GM18951 (cell line): ENCODE measurements around the gene CDC42EP4.

Experiments used
- POLR2A ChIP-seq: IDR thresholded peaks from 4 replicates; pipeline ENCODE4 v1.6.1; 2011; ENCODE audit warnings: mild to moderate bottlenecking; ENCODE audit not compliant: insufficient read length, insufficient read depth; ENCODE audit errors: extremely low read depth
- in situ Hi-C: fragments of 300-500 bp; cut with MboI; formaldehyde crosslinking; loops from one replicate; pipeline ENCODE4 v1.12.0; 2022; ENCODE audit warnings: low sequenced_read_pairs, mixed read lengths, inconsistent platforms; ENCODE audit not compliant: unreplicated experiment

Gene CDC42EP4

DNA sequence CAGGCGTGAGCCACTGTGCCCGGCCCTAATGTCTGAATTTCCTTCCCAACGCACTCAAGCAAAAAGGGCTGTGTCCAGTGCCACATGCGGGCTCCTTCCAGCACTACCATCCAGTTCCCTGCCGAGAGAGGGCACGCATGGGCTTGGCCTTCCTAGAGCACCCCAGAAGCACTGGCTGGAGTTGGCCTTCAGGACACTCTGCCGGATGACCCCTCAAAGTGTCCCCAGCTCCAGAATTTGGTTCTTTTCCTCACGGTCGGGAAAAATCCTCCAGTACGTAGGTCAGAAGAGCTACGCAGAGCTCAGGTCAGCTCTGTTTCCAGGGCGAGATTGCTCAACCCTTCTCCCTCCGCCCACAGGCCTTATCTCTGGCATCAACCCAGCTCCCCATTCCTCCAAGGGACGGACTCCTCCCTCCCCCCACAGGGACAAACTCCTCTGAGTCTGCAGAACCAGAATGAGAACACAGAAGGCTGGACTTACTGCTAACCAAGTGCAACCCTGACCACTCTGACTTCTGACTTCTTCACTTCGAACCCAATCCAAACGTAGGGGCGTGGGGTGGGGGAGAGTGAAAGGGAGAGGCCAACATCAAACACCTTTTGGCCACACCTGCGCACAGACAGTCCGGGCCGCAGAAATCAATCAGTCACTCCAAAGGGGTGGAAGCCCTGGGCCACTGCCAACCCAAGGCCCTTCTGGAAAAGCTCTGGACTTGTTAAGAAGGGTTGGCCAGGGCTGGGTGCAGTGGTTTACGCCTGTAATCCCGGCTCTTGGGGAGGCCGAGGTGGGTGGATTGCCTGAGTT, 3.6 kb downstream of the CDC42EP4 start:
- in situ Hi-C loops = no loop called here
- TF ChIP-seq POLR2A = no peak

DNA sequence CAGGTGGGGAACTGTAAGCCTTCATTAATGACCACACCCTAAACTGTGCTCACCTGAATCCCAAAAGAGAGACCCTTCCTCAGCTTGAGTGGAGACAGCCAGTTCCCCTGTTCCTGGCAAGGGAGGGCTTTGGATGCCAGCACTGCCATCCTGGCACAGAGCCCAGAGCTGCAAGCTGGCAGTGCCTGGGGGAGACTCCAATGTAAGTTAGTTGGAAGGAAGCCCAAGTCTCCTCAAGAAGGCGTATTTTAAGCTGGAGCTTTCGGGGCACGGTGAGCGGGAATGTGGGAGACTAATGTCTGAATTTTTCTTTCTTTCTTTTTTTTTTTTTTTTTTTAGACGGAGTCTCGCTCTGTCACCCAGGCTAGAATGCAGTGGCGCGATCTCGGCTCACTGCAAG, 4.7 kb downstream of the CDC42EP4 start:
- in situ Hi-C loops = no loop called here

DNA sequence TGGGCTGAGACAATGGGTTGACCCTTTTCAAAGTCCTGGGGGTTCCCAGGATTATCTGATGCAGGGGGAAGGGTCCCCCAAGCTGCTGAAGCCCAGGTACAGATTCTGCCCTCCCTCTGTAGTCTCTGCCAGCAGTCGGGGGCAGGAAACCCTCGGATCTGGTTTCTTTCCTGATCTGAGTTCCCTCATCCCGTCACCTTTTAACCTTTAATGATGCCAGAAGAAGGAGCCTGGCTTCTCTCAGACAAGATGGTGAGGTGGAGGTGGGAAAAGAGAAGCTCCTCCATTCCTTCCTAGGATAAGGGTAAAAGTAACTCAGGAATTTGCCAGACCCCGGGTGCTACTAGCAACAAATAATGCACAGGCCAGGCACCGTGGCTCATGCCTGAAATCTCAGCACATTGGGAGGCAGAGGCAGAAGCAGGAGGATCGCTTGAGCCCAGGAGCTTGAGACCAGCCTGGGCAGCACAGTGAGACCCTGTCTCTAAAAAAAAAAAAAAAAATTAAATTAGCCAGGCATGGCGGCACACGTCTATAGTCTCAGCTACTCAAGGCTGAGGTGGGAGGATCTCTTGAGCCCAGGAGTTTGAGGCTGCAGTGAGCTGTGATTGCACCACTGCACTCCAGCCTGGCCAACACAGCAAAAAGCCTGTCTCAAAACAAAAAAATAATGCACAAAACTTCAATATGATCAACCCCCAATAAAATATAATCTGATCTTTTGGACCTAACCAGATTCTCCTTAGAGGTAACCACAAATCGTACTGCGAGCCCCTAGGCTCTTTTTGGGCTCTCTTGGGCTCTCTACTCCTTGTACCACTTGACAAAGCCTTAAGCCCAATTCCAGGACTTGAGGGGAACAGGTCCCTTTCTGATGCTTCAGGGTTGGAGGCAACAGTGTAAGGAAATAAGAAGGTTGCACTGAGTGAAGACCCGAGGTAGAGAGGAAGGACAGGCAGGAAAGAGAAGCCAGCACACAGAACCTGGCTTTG, 5.7 kb downstream of the CDC42EP4 start:
- in situ Hi-C loops = no loop called here
- no peak for TF ChIP-seq POLR2A

More for the DNA sequence above, 4.7 kb downstream of the CDC42EP4 start:
- no peak for TF ChIP-seq POLR2A

DNA sequence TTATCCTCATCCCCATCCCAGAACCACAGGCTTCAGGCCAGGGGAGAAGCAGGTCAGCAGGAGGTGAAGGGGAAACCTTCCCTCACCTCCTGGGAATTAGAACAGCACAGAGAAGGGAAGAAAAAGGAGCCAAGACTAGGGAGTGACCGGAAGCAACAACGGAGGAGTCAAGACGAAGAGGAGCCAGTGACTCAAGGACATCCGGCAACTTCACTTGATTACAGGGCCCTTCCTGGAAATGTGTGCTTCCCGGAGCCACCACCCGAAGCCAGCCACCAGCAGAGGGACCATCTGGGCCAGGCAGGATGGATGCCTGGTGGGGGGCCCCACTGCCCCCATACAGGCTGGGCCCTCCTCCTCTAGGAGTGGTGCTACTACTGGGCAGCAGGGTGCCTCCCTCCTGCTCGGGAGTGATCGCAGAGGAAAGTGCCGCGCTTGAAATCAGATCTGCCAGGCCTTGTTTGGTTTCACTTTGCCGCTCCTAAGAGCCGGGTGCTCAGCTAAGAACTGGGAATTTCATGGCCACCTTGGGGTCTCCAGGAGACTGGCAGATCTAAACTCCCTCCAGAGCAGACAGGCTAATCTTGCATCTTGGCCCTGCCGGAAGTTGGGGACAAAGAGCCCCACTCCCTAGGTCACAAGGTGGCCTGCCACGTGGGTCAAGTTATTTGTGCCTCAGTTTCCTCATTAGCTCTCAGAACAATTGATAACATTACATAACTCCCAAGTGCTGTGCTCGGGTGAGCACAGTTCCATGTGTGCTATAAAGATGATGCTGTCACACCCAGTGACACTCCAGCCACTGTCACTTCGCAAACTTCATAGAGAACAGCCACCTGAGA, 6.6 kb downstream of the CDC42EP4 start:
- no peak for TF ChIP-seq POLR2A
- in situ Hi-C loops = no loop called here

DNA sequence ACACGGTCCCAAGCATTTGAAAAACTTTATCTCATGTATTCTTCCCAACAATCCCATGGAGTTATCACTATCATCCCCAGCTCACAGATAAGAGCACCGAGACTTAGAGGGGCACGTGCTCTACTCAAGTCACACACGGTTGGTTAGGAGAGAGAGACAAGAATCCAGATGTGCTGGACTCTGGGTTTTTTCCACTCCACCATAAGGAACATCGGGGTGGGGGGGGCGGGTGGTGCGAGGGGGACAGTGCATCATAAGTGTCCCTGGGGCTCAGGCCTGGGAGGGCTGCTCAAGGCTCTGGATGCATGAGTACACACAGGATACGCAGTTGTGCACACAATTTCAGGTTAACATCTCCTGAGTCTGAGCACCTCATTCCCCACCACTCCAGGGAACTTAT, 7.4 kb downstream of the CDC42EP4 start:
- in situ Hi-C loops = no loop called here
- no peak for TF ChIP-seq POLR2A

DNA sequence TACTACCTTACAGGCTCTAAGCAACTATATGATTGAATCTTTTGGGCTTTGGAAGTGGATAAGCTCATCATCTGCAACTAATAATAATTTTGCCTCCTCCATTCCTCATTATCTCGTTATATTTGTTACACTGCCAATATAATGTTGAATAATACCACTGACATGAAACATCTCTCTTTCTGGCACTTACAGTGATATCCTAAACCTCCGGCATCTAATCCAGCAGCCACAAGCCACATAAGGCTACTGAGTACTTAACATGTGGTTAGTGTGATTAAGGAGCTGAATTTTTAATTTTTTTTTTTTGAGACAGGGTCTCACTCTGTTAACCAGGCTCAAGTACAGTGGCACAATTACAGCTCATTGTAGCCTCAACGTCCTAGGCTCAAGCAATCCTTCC, 9.6 kb downstream of the CDC42EP4 start:
- in situ Hi-C loops = no loop called here
- TF ChIP-seq POLR2A = no peak

DNA sequence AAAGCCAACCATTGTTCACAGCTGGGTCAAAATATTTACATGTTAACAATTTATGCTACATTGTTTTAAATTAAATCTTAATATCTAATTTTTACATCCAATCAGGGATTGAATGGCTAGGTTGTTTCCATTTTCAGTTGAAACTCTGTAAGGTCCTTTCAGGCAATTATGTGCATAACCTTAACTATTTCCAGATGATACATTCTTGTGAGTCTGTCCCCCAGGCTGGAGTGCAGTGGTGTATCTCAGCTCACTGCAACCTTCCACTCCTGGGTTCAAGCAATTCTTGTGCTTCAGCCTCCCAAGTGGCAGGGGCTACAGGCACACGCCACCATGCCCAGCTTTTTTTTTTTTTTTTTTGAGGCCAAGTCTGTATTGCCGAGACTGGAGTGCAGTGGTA, 10.4 kb downstream of the CDC42EP4 start:
- in situ Hi-C loops = no loop called here
- TF ChIP-seq POLR2A = no peak

DNA sequence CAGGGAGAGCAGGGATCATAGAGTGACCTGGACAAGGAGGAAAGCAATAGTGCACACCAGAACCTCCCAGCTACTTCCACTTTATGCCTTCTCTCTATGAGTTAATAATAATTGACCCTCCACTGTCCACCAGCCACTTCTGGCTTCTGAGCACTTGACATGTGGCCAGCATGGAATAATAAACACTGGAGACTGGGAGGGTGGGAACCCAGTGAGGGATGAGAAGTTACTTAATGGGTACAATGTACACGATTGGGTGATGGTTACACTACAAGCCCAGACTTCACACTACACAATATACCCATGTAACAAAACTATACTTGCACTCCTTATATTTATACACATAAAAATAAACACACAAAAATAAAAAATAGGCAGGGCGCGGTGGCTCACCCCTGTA, 11.4 kb downstream of the CDC42EP4 start:
- TF ChIP-seq POLR2A = no peak
- in situ Hi-C loops = no loop called here

DNA sequence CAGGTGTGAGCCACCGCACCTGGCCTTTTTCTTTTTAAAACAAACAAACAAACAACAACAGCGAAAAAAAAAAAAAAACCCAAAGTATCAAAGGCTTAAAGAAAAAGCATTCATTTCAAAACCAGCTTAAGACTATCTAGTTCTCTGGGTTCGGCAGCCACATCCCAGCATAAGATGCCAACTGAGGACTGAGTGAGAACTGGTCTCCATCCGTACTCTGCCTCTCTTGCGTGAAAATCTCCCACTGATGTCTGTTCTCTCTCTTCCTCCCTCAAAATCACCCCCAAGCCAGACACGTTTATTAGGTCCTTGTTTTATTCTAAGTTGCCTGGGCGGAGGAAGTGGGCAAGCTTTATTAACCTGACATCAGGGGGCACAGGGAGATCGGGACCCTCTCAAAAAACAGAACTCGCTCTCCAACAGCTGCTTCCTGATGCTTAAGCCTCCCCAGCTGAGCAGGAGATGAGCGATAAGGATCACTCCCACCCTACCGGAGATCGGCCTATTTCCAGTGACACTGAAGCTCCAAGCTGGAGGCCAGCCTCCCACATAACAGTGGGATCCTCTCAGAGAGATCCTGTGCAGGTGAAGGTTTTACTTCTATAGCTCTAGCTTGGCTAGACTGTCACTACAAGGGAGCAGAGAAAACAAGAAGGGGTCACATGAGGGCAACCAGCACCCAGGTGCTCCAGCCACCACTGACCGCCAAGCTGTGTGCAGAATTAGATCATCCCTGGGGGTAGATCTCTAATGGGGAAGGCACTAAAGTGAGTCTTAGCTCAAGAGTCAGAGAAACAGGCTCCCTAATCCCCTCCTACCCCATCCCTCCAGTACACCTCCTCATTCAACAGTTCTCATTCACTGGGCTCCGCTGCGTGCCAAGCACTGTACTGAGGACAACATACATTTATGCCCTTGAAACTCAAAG, 13.6 kb downstream of the CDC42EP4 start:
- TF ChIP-seq POLR2A = no peak
- in situ Hi-C loops = no loop called here

DNA sequence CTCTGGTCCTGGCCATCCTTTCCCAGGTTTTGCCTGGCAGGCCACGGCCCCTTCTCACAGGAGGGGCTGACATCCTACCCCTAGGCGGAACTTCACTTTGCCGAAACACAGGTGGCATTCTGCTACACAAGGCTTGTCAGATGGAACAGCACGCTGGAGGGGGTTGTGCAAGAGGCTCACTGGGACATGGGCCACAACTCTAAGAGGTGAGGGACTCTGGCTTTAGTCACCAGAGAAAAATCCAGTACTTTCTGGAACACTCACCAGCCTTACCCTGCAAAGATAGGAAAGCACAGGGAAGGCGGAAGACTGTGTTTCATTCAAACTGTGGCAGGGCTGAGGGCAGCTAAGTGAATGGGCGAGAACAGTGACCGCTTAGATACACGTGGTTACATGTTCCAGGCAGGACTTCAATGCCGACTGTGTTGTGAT, 18.3 kb downstream of the CDC42EP4 start:
- TF ChIP-seq POLR2A = no peak
- in situ Hi-C loops = no loop called here

DNA sequence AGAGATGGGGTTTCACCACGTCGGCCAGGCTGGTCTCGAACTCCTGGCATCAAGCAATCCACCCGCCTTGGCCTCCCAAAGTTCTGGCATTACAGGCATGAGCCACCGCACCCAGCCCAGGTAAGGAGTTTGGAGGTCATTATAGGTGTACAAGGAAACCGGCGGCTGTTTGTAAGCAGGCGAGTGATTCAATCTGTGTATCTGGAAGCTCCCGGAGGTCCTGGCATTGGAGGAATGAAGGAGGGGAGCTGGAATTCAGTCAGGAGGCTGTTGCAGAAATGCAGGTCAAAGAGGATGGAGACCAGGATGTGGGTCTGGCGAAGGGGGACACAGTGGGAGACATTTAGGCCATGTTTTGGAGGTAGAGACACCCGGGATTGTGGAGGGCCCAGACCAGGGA, 18.8 kb downstream of the CDC42EP4 start:
- no peak for TF ChIP-seq POLR2A
- in situ Hi-C loops = no loop called here

DNA sequence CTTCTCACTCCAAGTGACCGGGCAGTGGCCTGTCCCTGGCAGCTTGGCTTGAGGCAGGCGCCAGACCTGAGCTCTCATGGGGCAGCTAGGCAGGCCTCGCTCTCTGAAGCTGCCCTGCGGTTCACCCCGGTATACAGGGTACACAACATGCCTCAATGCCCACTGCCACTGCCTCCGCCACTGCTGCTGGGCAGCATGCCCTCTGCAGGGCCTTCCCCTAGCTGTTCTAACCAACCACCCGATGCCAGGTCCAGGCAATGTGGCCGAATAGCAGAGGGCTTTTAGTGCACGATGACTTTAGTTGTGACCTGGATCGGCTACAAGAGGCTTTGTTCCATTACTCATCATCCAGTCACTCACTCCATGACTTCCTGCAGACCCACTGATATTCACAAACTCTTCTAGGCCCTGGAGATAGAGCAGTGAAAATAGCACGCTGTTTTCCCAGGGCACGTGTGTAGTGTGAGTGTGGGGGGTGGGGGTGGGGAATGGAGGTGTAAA, 19.7 kb downstream of the CDC42EP4 start:
- in situ Hi-C loops = no loop called here
- no peak for TF ChIP-seq POLR2A
